ENCODE results near the gene KCTD17. TPM values are rescaled to one million over a fixed set of nuclear protein-coding genes. Genes with fewer than 3 reads are reported as not detected.

Gene KCTD17
- total RNA-seq, 3 donors from 2014 or later, result 8.2 to 17.4 (median 11.1) TPM

DNA sequence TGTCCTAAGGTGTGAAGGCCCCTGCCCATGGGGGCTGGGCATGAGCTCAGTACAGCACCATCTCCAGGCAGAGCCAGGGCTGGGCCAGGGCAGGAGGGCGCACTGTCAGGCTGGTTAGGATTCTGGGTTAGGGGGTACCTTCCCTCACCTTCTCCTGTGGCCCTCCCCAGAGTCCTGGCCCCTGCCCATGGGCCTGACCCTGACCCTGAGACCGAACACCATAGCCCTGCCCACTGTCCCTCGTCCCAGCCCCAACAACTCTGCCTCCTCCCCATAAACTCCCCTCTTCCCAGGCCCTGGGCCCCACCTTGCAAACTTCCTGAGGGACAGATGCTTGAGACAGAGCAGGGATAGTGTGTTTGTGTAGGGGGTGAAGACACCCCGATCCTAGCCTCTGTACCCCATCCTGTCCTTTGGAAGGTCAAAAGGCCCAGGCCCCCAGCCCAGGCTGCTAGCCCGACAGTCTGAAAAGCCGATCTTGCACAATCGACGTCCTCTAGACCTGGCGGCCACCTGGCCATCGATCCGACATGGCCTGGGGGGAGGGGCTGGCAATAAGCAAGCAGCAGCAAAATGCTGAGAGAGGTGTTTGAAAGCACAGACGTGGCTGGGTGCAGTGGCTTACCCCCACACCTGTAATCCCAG is 60.7 kb downstream of the KCTD17 start:
- intact Hi-C loops (cut with DNase I; ENCODE audit: low total_unique reads), result no loop called here

More for the DNA sequence above, 60.7 kb downstream of the KCTD17 start:
- H3K4me1 ChIP-seq, result no peaks in the 10 kb centered on the region
- no peak for DNase-seq (ENCODE audit: low spot score in 2 of 2)
- H3K36me3 ChIP-seq, result no peaks in the 10 kb centered on the region
- TF ChIP-seq POLR2A (IDR thresholded peaks at IDR 0.05) (no peak), POLR2AphosphoS5 (IDR thresholded peaks at IDR 0.05) (no peak)
- TF ChIP-seq, protein P1, sequence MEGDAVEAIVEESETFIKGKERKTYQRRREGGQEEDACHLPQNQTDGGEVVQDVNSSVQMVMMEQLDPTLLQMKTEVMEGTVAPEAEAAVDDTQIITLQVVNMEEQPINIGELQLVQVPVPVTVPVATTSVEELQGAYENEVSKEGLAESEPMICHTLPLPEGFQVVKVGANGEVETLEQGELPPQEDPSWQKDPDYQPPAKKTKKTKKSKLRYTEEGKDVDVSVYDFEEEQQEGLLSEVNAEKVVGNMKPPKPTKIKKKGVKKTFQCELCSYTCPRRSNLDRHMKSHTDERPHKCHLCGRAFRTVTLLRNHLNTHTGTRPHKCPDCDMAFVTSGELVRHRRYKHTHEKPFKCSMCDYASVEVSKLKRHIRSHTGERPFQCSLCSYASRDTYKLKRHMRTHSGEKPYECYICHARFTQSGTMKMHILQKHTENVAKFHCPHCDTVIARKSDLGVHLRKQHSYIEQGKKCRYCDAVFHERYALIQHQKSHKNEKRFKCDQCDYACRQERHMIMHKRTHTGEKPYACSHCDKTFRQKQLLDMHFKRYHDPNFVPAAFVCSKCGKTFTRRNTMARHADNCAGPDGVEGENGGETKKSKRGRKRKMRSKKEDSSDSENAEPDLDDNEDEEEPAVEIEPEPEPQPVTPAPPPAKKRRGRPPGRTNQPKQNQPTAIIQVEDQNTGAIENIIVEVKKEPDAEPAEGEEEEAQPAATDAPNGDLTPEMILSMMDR (IDR thresholded peaks at IDR 0.05), result no peak
- H3K27ac ChIP-seq, result no peak overlapping the region
- H3K4me3 ChIP-seq, result no peak overlapping the region
- no peaks in the 10 kb centered on the region for H3K9me3 ChIP-seq
- H3K27me3 ChIP-seq, result peaks cover 0 to 4% of the 10 kb centered on the region in 2 donors

Other genes with a start within 250 kb of the KCTD17 start
- gene PVALB, start 234.7 kb upstream of the KCTD17 start, total RNA-seq, result 1 to 10 TPM in 1 of 3 donors, not detected in 2; 1.8 TPM
- gene NCF4, start 190.7 kb upstream of the KCTD17 start, total RNA-seq, result 10 to 100 TPM; 13.4 to 36.8 (median 14.5) TPM
- 1 to 10 TPM; 3.3 to 8.6 (median 3.8) TPM for gene CSF2RB, start 138.1 kb upstream of the KCTD17 start, total RNA-seq
- 10 to 100 TPM; 51.1 to 68.0 (median 60.2) TPM for gene TST, start 32.3 kb upstream of the KCTD17 start, total RNA-seq
- 100 to 1,000 TPM in 2 of 3 donors, 10 to 100 TPM in 1; 72.0 to 175 (median 113) TPM for gene MPST, start 32.0 kb upstream of the KCTD17 start, total RNA-seq
- under 1 TPM in 1 of 3 donors, not detected in 2; 0.88 TPM for gene TMPRSS6, start 58.0 kb downstream of the KCTD17 start, total RNA-seq
- gene IL2RB, start 98.2 kb downstream of the KCTD17 start, total RNA-seq, result 1 to 10 TPM in 1 of 3 donors, under 1 TPM in 2; 0.15 to 1.3 (median 0.98) TPM
- 1 to 10 TPM; 2.2 to 3.6 (median 3.5) TPM for gene C1QTNF6, start 136.5 kb downstream of the KCTD17 start, total RNA-seq
- not detected for gene SSTR3, start 160.7 kb downstream of the KCTD17 start, total RNA-seq
- gene RAC2, start 192.5 kb downstream of the KCTD17 start, total RNA-seq, result 10 to 100 TPM; 10.5 to 12.0 (median 11.5) TPM
- 10 to 100 TPM in 2 of 3 donors, 1 to 10 TPM in 1; 6.9 to 25.1 (median 10.5) TPM for gene CYTH4, start 230.8 kb downstream of the KCTD17 start, total RNA-seq